Smooth muscle cell (in vitro differentiated cells): ENCODE data around the gene HEPHL1. TPM values are rescaled to one million over a fixed set of nuclear protein-coding genes. Genes with fewer than 3 reads are reported as not detected.

Experiments
- DNase-seq: peaks from one replicate; lab custom pipeline; 2025; ENCODE audit not compliant: unreplicated experiment; lab: John Stamatoyannopoulos, UW
- H2AFZ ChIP-seq: fragments of 200-600 bp; sonication (generic); 2 replicates; pipeline ENCODE4 v1.6.0; 2016; ENCODE audit warnings: antibody characterized with exemption, low read depth, mild to moderate bottlenecking
- H3F3A ChIP-seq: fragments of 200-600 bp; sonication (generic); 2 replicates; pipeline ENCODE4 v1.6.0; 2017; ENCODE audit warnings: antibody characterized with exemption, low read depth
- H3K27ac ChIP-seq: fragments of 200-600 bp; sonication (generic); 2 replicates; pipeline ENCODE4 v1.5.1; 2016; ENCODE audit warnings: low read depth, mild to moderate bottlenecking
- H3K27me3 ChIP-seq: fragments of 200-600 bp; sonication (generic); 2 replicates; pipeline ENCODE4 v1.6.1; 2016; ENCODE audit warnings: low read depth, mild to moderate bottlenecking
- H3K36me3 ChIP-seq: fragments of 200-600 bp; sonication (generic); 2 replicates; pipeline ENCODE4 v1.5.1; 2016; ENCODE audit warnings: low read depth
- H3K4me1 ChIP-seq: fragments of 200-600 bp; sonication (generic); 2 replicates; pipeline ENCODE4 v1.5.1; 2016; ENCODE audit warnings: low read depth
- H3K4me2 ChIP-seq: fragments of 200-600 bp; sonication (generic); 2 replicates; pipeline ENCODE4 v1.6.0; 2016; ENCODE audit warnings: mild to moderate bottlenecking
- H3K4me3 ChIP-seq: fragments of 200-600 bp; sonication (generic); 2 replicates; pipeline ENCODE4 v1.5.1; 2016; ENCODE audit warnings: mild to moderate bottlenecking
- H3K79me2 ChIP-seq: fragments of 200-600 bp; sonication (generic); 2 replicates; pipeline ENCODE4 v1.6.0; 2016; ENCODE audit warnings: low read depth, mild to moderate bottlenecking
- H3K9ac ChIP-seq: fragments of 200-600 bp; sonication (generic); 2 replicates; pipeline ENCODE4 v1.6.0; 2016; ENCODE audit warnings: low read depth
- H3K9me3 ChIP-seq: fragments of 200-600 bp; sonication (generic); replicated peaks from 2 replicates; pipeline ENCODE4 v1.5.1; 2016; ENCODE audit warnings: low read depth
- H4K20me1 ChIP-seq: fragments of 200-600 bp; sonication (generic); 2 replicates; pipeline ENCODE4 v1.6.0; 2016; ENCODE audit warnings: low read depth
- CTCF ChIP-seq: fragments of 200-600 bp; sonication (generic); IDR thresholded peaks from 2 replicates; pipeline ENCODE4 v1.5.1; 2017; ENCODE audit warnings: borderline replicate concordance, mild to moderate bottlenecking, antibody characterized with exemption; ENCODE audit not compliant: insufficient read depth, poor library complexity, severe bottlenecking
- WGBS: methylation state at CpG from one replicate; pipeline ENCODE4 v1.1.7; 2016; ENCODE audit warnings: low lambda C conversion rate; 5-methylcytosine and 5-hydroxymethylcytosine counted together
- polyA plus RNA-seq: library from polyadenylated mRNA; unstranded; fragments of >200 nt; fragmentation: Nextera tagmentation; extraction: Ambion mirVana; gene quantifications from 2 replicates; pipeline ENCODE4 v1.2.1, GENCODE V29; 2016
- total RNA-seq: library from RNA; depleted of rRNA; stranded (reverse); fragments of >200 nt; gene quantifications from 2 replicates; pipeline ENCODE4 v1.2.3, GENCODE V29; 2014

The HEPHL1 gene
- total and polyA plus RNA-seq, 2 experiments from 2014 or later, result 0.13 to 0.21 TPM

GRCh38 chr11:94023856-94024255 lies 2.7 kb downstream of the HEPHL1 start:
- no peak for TF ChIP-seq CTCF
- Histone ChIP-seq H3K4me2 (no peak overlapping the region), H3K9me3 (no peaks in the 10 kb centered on the region), H4K20me1 (no peaks in the 10 kb centered on the region), H3K27me3 (no peaks in the 10 kb centered on the region), H2AFZ (no peak overlapping the region), H3K4me1 (no peaks in the 10 kb centered on the region), H3K36me3 (no peaks in the 10 kb centered on the region), H3K4me3 (no peak overlapping the region), H3K27ac (no peak overlapping the region), H3F3A (peaks cover 7% of the 10 kb centered on the region), H3K9ac (no peak overlapping the region), H3K79me2 (no peaks in the 10 kb centered on the region)
- 80% methylated on average over 2 of the region's 2 CpGs for WGBS
- DNase-seq, result no peak

GRCh38 chr11:94024547-94024946 lies 3.4 kb downstream of the HEPHL1 start:
- H3K79me2 ChIP-seq, result no peaks in the 10 kb centered on the region
- no peaks in the 10 kb centered on the region for H3K27me3 ChIP-seq
- H3K9me3 ChIP-seq, result no peaks in the 10 kb centered on the region
- H4K20me1 ChIP-seq, result no peaks in the 10 kb centered on the region
- no peak for DNase-seq
- peaks cover 7% of the 10 kb centered on the region for H3F3A ChIP-seq
- H3K9ac ChIP-seq, result no peak overlapping the region
- H3K4me3 ChIP-seq, result no peak overlapping the region
- no peaks in the 10 kb centered on the region for H3K4me1 ChIP-seq
- H3K36me3 ChIP-seq, result no peaks in the 10 kb centered on the region
- WGBS, result 55% methylated on average over 2 of the region's 2 CpGs
- H3K27ac ChIP-seq, result no peak overlapping the region
- TF ChIP-seq CTCF, result no peak
- no peak overlapping the region for H2AFZ ChIP-seq
- no peak overlapping the region for H3K4me2 ChIP-seq

- Histone ChIP-seq H3K4me2 (no peak overlapping the region), H2AFZ (no peak overlapping the region), H3K9ac (no peak overlapping the region), H3K27me3 (no peaks in the 10 kb centered on the region), H3K9me3 (no peaks in the 10 kb centered on the region), H3K4me1 (no peaks in the 10 kb centered on the region), H3K4me3 (no peak overlapping the region), H3K36me3 (no peaks in the 10 kb centered on the region), H3K79me2 (no peaks in the 10 kb centered on the region), H3K27ac (no peak overlapping the region), H4K20me1 (no peaks in the 10 kb centered on the region), H3F3A (no peaks in the 10 kb centered on the region)
- DNase-seq, result no peak
- WGBS, result 90% methylated on average over 2 of the region's 2 CpGs
- no peak for TF ChIP-seq CTCF
Measured at GRCh38 chr11:94025690-94026394, 4.7 kb downstream of the HEPHL1 start.

- WGBS, result 91% methylated on average over 5 of the region's 5 CpGs
- no peak overlapping the region for H3K27ac ChIP-seq
Measured at GRCh38 chr11:94027210-94027609, 6.1 kb downstream of the HEPHL1 start.

More at GRCh38 chr11:94027210-94027609, 6.1 kb downstream of the HEPHL1 start:
- no peak overlapping the region for H3K4me3 ChIP-seq
- H3F3A ChIP-seq, result no peaks in the 10 kb centered on the region
- H3K27me3 ChIP-seq, result no peaks in the 10 kb centered on the region
- no peaks in the 10 kb centered on the region for H3K79me2 ChIP-seq
- TF ChIP-seq CTCF, result no peak
- no peaks in the 10 kb centered on the region for H4K20me1 ChIP-seq
- DNase-seq, result no peak
- no peaks in the 10 kb centered on the region for H3K9me3 ChIP-seq
- no peaks in the 10 kb centered on the region for H3K4me1 ChIP-seq
- no peak overlapping the region for H3K4me2 ChIP-seq
- H3K36me3 ChIP-seq, result no peaks in the 10 kb centered on the region
- H2AFZ ChIP-seq, result no peak overlapping the region
- H3K9ac ChIP-seq, result no peak overlapping the region
